OCI-LY7 (cell line): ENCODE results near the gene CREB5. TPM values are rescaled to one million over a fixed set of nuclear protein-coding genes. Genes with fewer than 3 reads are reported as not detected.

ENCODE experiments used
- BruUV-seq: library from RNA; stranded (reverse); fragments of 400-500 nt; replicated peaks from 2 replicates; lab custom pipeline; 2021; lab: Mats Ljungman, UMichigan
- CTCF ChIA-PET: fragments of 300-600 bp; sonication (Branson Sonifier 250); formaldehyde crosslinking; loops from one replicate; lab custom pipeline; 2022; ENCODE audit warnings: antibody characterized with exemption; ENCODE audit not compliant: unreplicated experiment; lab: Charles Lee
- POLR2A ChIA-PET: fragments of 300-600 bp; sonication (Branson Sonifier 250); formaldehyde crosslinking; loops from one replicate; lab custom pipeline; 2022; ENCODE audit warnings: antibody characterized with exemption; lab: Charles Lee
- DNase-seq: peaks from one replicate; pipeline ENCODE4 v3.0.0-alpha.2; 2015; ENCODE audit warnings: low spot score
- H2AFZ ChIP-seq: fragments of 200-600 bp; sonication (generic), shearing (Covaris generic); 2 replicates; pipeline ENCODE4 v1.6.1; 2014; ENCODE audit warnings: mild to moderate bottlenecking, antibody characterized with exemption, low read length, moderate library complexity
- H3K27ac ChIP-seq: fragments of 200-600 bp; sonication (generic); 2 replicates; pipeline ENCODE4 v1.5.1; 2014; ENCODE audit warnings: mixed run types, low read depth, mild to moderate bottlenecking, moderate library complexity, low read length, inconsistent platforms; ENCODE audit not compliant: poor library complexity, severe bottlenecking
- H3K36me3 ChIP-seq: fragments of 200-600 bp; sonication (generic); 2 replicates; pipeline ENCODE4 v1.6.1; 2014; ENCODE audit warnings: mild to moderate bottlenecking, antibody characterized with exemption, low read length, moderate library complexity, mixed read lengths; ENCODE audit not compliant: insufficient read depth
- H3K4me1 ChIP-seq: fragments of 200-600 bp; sonication (generic); 2 replicates; pipeline ENCODE4 v1.5.1; 2014; ENCODE audit warnings: mild to moderate bottlenecking, low read length; ENCODE audit not compliant: insufficient read depth, poor library complexity, severe bottlenecking
- H3K4me2 ChIP-seq: fragments of 200-600 bp; sonication (generic); 2 replicates; pipeline ENCODE4 v1.6.1; 2014; ENCODE audit warnings: mild to moderate bottlenecking, low read length
- H3K4me3 ChIP-seq: fragments of 200-600 bp; sonication (generic); 2 replicates; pipeline ENCODE4 v1.5.1; 2014; ENCODE audit warnings: mild to moderate bottlenecking, low read depth, low read length; ENCODE audit not compliant: poor library complexity, severe bottlenecking
- H3K79me2 ChIP-seq: fragments of 200-600 bp; sonication (generic); 2 replicates; pipeline ENCODE4 v1.6.1; 2016; ENCODE audit warnings: low read depth, mild to moderate bottlenecking, low read length, moderate library complexity, mixed read lengths; ENCODE audit not compliant: insufficient read depth
- H3K9me2 ChIP-seq: fragments of 200-600 bp; sonication (generic); 2 replicates; pipeline ENCODE4 v1.6.1; 2016; ENCODE audit warnings: mild to moderate bottlenecking, low read length, mixed read lengths; ENCODE audit not compliant: insufficient read depth
- H3K9me3 ChIP-seq: fragments of 200-600 bp; sonication (generic); 2 replicates; pipeline ENCODE4 v1.6.1; 2014; ENCODE audit warnings: mild to moderate bottlenecking, mixed run types, low read length, mixed read lengths
- H4K20me1 ChIP-seq: fragments of 200-600 bp; sonication (generic); 2 replicates; pipeline ENCODE4 v1.6.1; 2014; ENCODE audit warnings: mild to moderate bottlenecking, antibody characterized with exemption, low read length, moderate library complexity, mixed read lengths; ENCODE audit not compliant: insufficient read depth
- CTCF ChIP-seq: fragments of 200-600 bp; sonication (generic); conservative IDR thresholded peaks from 2 replicates; pipeline ENCODE4 v1.5.1; 2014; ENCODE audit warnings: mild to moderate bottlenecking, antibody characterized with exemption, low read length, moderate library complexity, mixed read lengths
- EZH2phosphoT487 ChIP-seq: fragments of 200-600 bp; sonication (generic); IDR thresholded peaks from 2 replicates; pipeline ENCODE4 v1.6.1; 2018; ENCODE audit warnings: low read depth, borderline replicate concordance, mild to moderate bottlenecking, mixed run types, antibody characterized with exemption, low read length, moderate library complexity, mixed read lengths
- intact Hi-C: fragments of 100-400 bp; cut with micrococcal nuclease; formaldehyde crosslinking; loops from one replicate; pipeline ENCODE4 v1.10.0; 2022; ENCODE audit not compliant: unreplicated experiment
- total RNA-seq, 2 experiments: library from RNA; depleted of rRNA in 1 of 2; stranded (reverse); fragments of >200 nt in 1 of 2; shearing (Covaris generic) in 1 of 2; gene quantifications; 2 replicates each; pipeline ENCODE4 v1.2.3, GENCODE V29; 2014 to 2022

CREB5 gene
- total RNA-seq, 2 experiments from 2014 or later = 2.0 to 13.3 TPM

DNA sequence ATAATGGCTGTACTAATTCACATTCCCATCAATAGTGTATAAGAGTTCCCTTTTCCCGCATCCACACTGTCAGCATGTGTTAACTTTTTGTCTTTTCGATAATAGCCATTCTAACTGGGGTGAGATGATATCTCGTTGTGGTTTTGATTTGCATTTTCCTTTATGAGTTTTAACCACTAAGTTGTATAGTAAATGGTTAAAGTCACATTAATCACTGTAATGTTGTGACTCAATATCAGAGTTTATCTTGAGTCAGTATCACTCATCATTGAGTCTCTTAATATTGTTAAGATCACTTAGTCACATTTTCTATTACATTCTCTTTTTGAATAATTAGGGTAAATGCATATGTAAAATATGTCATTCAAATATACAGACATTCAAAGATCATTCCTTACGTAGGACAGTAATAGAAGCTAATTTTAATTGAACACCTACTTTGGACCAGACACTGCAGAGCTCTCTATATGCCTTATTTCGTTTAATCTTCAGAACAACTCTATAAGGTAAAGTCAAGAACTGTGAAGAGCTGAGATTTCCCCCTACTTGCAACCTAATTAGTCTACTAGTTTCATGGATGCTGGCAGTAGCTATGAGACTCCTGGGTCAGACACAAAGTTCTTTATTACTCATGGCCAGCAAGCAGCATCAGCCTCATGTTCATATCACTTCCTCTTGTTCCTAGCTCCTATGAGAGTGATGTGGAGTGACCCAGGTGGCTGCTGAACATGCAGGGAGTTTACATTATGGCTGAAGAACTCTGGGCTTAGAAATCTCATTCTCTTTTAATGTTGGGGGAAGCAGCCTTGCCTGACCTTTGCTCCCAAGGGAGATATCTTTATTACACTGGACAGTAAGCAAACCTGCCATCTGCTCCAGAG lies 30.5 kb downstream of the CREB5 start:
- no TSS peak for BruUV-seq
- ChIA-PET POLR2A (no interaction called here), CTCF (no interaction called here)
- Histone ChIP-seq H4K20me1 (no peaks in the 10 kb centered on the region), H3K9me3 (no peaks in the 10 kb centered on the region), H3K4me2 (no peak overlapping the region), H3K79me2 (no peaks in the 10 kb centered on the region), H3K4me3 (no peak overlapping the region), H2AFZ (no peak overlapping the region), H3K27ac (no peak overlapping the region), H3K9me2 (no peaks in the 10 kb centered on the region), H3K4me1 (no peaks in the 10 kb centered on the region), H3K36me3 (no peaks in the 10 kb centered on the region)
- intact Hi-C loops = no loop called here
- no peak for DNase-seq
- TF ChIP-seq CTCF (no peak), EZH2phosphoT487 (no peak)

GRCh38 chr7:28446131-28446530 lies 33.8 kb downstream of the CREB5 start:
- Histone ChIP-seq H2AFZ (no peak overlapping the region), H3K4me2 (no peak overlapping the region), H3K27ac (no peak overlapping the region), H3K9me2 (no peaks in the 10 kb centered on the region), H3K36me3 (no peaks in the 10 kb centered on the region), H3K4me3 (no peak overlapping the region), H3K4me1 (no peaks in the 10 kb centered on the region), H3K9me3 (no peaks in the 10 kb centered on the region), H3K79me2 (no peaks in the 10 kb centered on the region), H4K20me1 (no peaks in the 10 kb centered on the region)
- TF ChIP-seq CTCF = no peak
- no peak for TF ChIP-seq EZH2phosphoT487
- no peak for DNase-seq
- ChIA-PET POLR2A (no interaction called here), CTCF (no interaction called here)
- intact Hi-C loops = no loop called here
- BruUV-seq = no TSS peak

GRCh38 chr7:28447071-28447470 lies 34.8 kb downstream of the CREB5 start:
- Histone ChIP-seq H3K4me2 (no peak overlapping the region), H3K36me3 (no peaks in the 10 kb centered on the region), H3K4me1 (no peaks in the 10 kb centered on the region), H4K20me1 (no peaks in the 10 kb centered on the region), H3K9me2 (no peaks in the 10 kb centered on the region), H3K27ac (no peak overlapping the region), H3K79me2 (no peaks in the 10 kb centered on the region), H3K4me3 (no peak overlapping the region), H2AFZ (no peak overlapping the region), H3K9me3 (no peaks in the 10 kb centered on the region)
- DNase-seq = no peak
- intact Hi-C loops = no loop called here
- CTCF ChIA-PET = no interaction called here
- TF ChIP-seq CTCF (no peak), EZH2phosphoT487 (no peak)
- POLR2A ChIA-PET = no interaction called here
- BruUV-seq = no TSS peak
